ENCODE data around the gene STK40.

Gene STK40

DNA sequence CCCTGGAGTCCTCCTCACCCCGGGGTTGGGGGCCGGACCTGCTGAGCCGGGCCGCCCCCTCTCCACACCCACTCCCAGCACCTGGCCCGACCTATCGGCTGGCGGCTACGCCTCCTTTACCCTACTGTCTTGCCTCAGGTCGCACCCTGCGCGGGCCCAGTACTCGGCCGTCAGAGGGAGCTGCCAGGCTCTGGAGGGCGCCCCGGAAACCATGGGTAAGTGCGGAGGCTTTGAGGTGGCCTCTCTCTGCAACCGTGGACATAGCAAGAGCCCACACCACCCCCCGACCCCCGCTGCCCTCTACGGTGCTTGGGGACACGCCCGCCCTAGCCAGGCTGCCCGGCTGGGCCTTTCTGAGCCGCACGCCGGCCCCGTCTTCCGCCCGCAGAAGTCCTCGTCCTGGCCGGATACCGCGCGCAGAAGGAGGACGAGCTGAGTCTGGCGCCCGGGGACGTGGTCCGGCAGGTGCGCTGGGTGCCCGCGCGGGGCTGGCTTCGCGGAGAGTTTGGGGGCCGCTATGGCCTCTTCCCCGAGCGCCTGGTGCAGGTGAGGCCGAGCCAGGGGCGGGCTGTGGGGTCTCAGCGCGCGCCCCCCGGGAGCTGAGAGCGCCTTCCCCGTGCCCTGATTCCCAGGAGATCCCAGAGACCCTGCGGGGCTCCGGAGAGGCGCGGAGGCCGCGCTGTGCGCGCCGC lies 79.4 kb downstream of the STK40 start, which contains the start of gene SH3D21:
TSS of gene SH3D21 (plus strand) at position 159 of the 692 bp plus-strand sequence. CDS start at position 212, 53 bp downstream.
- DNase-seq = peak; percentile 59

DNA sequence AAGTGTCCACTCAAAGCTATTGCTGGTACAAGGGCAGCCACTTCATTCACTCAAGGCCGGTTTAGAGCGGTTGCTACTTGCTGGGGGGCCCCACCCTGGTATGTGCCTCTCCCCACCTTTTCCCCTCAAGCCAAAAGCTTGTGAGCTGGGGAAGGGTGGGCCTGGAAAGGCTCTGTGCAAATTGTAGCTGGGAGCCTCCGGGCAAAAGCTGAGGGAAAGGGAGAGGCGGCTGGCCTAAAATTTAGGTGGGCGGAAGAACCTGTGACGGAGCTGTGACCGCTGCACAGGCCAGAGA lies 79.9 kb downstream of the STK40 start:
- DNase-seq = peak; percentile 28

DNA sequence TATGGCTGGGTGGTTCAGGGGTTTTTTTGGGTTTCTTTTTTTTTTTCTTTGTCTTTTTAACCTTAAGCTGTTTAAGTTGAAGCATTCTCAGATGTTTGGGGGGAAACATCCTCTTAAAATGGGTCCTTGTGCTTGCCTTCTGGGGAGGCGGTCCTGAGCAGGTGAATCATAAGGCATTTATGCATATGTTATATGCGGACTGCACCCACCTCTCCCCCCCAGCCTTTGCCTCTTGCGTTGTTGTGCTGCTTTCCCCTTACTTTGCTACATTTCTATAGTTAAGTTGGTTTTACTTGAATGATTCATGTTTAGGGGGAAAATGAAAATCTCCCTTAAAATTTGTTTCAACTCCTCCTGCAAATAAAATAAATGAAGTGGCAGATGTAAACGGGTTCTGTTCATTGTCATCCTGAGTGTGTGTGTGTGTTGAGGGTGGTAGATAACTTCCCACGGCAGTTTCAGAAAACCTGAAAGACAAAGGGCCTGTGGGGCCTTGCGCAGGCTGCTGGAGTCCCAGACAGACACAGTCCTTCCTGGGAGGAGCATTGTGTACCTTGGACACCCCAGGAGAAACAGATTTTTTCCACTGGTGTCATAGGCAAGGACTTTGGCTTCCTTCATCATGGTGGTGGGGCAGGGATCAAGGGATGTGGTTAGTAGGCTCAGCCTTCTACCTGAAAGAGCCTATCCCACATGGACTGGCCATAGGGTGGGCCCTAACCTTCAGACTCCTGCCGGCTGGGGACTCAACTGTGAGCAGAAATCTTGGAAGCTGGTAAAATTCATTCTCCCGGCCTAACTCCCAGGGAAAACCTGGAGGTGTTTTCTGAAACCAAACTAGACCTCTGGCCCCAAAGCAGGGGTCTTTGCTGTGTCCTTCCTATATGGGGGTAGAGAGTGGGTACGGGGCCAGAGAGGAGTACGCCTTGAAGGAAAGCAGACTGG lies 80.5 kb downstream of the STK40 start:
- no peak for DNase-seq

DNA sequence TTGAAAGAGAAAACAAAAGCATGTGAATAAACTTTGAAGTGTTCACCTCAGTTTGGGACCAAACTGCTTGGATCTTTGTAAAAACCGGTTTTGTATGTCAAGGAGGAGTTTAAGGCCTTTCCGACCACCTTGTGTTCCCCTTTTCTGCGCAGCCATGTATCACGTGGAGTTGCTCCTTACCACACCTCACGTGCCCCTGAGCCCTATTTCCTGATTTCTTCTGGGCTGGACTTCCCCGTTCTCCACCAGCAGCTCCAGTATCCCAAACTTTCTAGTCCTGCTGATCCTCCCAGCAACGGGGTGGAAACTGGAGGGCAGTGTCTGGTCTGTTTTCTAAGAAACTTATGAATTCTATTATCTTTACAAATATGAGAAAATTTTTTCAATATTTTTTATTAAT lies 81.2 kb downstream of the STK40 start:
- no peak for DNase-seq

DNA sequence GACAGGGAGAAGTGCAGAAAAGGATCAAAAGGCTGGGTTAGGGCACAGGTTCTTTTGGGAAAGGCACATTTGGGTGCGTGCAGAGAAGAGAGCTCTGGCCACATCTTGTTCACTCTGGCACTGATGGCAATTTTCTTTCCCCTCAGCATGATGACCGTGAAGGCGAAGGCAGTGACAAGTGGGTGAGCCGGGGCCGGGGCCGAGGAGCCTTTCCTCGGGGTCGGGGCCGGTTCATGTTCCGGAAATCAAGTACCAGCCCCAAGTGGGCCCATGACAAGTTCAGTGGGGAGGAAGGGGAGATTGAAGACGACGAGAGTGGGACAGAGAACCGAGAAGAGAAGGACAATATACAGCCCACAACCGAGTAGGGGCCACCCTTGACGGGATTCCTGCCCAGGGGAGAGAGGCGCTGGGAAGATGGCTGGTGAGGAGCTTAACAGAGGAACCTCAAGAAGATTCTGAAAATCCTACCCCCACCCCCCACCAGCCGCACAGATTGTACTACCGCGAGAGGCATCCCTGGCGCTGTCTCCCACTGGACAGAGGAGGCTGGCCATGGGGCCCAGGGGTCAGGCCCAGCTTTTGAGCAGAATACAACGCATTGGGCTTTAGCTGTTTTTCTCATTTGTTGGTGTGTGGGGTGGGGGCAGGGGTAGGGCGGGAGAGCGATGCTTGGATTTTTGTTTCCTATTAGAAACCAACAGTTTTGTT lies 81.9 kb downstream of the STK40 start:
- DNase-seq = no peak

DNA sequence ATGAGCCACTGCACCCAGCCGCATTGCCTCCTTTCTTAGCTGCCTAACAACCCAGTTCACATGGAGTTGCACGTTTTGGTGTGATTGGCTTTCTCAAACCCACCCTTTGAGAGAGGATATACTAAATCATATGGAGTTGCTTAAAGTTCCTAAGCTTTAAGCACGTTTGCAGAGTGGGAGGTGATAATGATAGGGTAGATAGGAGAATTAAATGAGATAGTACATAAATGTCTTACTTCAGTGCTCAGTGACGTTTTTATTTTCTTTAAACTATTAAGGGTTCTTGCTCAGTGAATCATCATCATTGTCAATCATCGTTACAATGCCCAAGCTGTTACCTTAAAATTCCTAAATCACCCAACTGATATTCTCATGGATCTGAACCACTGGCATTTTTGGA lies 82.5 kb downstream of the STK40 start:
- no peak for DNase-seq

DNA sequence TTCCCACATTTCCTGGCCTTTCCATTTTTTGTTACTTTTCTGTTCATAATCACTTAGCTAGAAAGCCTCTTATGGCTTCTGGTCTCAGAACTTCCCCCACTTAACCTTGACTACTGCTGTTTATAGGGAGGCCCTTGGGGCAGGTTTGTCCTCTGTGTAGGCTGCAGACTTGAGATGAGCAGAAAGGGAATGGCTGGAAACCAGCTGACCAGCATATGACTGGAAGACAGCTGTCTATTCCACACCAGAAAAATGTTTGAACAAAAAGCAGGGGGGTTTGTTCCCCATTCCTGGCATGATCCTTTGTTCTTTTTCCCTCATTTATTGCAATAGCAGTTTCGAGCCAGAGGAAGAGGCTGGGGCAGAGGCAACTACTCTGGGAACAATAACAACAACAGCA lies 84.5 kb downstream of the STK40 start:
- no peak for DNase-seq

DNA sequence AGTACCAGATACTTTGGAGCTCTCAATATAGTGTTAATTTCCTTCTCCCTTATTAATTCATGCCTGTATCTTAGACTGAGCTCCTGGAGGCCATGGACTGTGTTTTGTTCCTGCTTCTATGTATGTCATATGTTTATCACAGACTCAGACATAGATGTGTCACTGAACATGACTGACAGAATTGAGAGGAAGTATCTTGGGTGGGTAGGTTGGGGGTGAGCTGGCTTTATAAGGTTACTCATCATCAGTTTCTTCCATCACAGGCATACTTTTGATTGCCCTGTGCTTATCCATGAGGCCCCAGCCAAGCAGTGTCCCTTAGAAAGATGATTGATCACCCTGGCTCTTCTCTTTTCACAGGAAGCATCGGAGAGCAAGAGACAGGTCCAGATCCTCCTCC lies 85.2 kb downstream of the STK40 start:
- DNase-seq = peak; percentile 41

DNA sequence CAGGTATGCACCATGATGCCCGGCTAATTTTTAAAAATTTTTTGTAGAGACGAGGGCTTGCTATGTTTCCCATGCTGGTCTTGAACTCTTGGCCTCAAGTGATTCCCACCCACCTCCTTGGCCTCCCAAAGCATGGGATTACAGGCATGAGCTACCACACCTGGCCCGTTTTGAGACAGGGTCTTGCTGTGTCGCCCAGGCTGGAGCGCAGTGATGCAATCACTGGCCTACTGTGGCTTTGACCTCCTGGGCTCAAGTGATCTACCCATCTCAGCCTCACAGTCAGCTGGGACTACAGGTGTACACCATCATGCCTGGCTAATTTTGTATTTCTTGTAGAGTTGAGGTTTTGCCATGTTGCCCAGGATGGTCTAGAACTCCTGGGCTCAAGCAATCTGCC lies 87.1 kb downstream of the STK40 start:
- no peak for DNase-seq

DNA sequence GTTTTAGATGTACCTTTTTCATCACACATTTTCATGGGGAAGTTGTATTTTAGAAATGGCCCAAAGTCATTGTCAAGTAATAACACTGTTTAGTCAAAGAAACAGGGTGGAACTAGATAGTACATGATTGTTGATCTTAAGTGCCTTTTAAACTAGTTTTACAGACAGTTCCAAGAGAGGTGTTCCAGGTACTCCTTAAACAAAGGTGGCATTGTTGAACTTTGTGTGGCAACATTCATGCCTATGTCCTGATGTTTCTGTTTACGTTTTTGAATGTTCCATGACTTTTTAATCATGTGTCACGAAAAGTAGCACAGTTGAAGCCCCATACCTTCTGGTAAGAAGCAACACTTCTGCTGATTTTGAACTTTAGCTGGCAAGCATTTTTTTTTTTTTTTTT lies 88.7 kb downstream of the STK40 start:
- DNase-seq = no peak

DNA sequence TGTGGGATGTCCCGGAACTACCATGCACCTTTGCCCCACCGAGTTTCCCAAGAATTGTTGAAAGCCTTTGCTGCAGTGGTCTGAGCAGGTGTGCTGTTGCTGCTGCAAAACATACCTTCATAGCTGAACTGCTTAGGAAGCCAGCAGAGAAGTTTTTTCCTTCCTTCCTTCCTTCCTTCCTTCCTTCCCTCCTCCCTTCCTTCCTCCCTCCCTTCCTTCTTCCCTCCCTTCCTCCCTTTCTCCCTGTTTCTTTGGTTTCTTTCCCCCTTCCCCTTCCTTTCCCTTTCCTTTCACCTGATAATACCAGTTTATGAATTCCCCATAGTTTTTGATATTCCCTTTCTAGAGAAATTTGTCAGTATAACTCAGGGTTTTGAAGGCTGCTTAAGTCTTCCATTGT lies 90.3 kb downstream of the STK40 start:
- no peak for DNase-seq

All from NCI-H226 (cell line).